Measurements from ENCODE around the gene KAT5. TPM values are rescaled to one million over a fixed set of nuclear protein-coding genes. Genes with fewer than 3 reads are reported as not detected.
"Not testable (repeated sequence)": the region's sequence is repeated elsewhere in the genome, so short reads cannot be mapped to it uniquely, and the experiment has no call there.

The KAT5 gene
- total RNA-seq, 1 donor from 2014 or later = 72.3 TPM

GRCh38 chr11:65742353-65742752, 30.3 kb downstream of the KAT5 start:
- H3K27ac Mint-ChIP-seq = no peak overlapping the region
- no peak for DNase-seq
- H3K4me3 Mint-ChIP-seq = no peak overlapping the region
- H3K9me3 Mint-ChIP-seq = no peaks in the 10 kb centered on the region
- no peaks in the 10 kb centered on the region for H3K36me3 Mint-ChIP-seq (ENCODE audit: low read depth)
- intact Hi-C loops (cut with micrococcal nuclease) = no loop called here
- H3K4me1 Mint-ChIP-seq = no peaks in the 10 kb centered on the region
- peaks cover 21% of the 10 kb centered on the region for H3K27me3 Mint-ChIP-seq

- intact Hi-C loops (cut with micrococcal nuclease) = no loop called here
- DNase-seq = no peak
- peaks cover 17% of the 10 kb centered on the region for H3K27me3 Mint-ChIP-seq
- no peaks in the 10 kb centered on the region for H3K4me1 Mint-ChIP-seq
- H3K36me3 Mint-ChIP-seq (ENCODE audit: low read depth) = no peaks in the 10 kb centered on the region
- no peaks in the 10 kb centered on the region for H3K9me3 Mint-ChIP-seq
- H3K27ac Mint-ChIP-seq = no peak overlapping the region
- no peak overlapping the region for H3K4me3 Mint-ChIP-seq
Measured at GRCh38 chr11:65743681-65744025, 31.6 kb downstream of the KAT5 start.

DNA sequence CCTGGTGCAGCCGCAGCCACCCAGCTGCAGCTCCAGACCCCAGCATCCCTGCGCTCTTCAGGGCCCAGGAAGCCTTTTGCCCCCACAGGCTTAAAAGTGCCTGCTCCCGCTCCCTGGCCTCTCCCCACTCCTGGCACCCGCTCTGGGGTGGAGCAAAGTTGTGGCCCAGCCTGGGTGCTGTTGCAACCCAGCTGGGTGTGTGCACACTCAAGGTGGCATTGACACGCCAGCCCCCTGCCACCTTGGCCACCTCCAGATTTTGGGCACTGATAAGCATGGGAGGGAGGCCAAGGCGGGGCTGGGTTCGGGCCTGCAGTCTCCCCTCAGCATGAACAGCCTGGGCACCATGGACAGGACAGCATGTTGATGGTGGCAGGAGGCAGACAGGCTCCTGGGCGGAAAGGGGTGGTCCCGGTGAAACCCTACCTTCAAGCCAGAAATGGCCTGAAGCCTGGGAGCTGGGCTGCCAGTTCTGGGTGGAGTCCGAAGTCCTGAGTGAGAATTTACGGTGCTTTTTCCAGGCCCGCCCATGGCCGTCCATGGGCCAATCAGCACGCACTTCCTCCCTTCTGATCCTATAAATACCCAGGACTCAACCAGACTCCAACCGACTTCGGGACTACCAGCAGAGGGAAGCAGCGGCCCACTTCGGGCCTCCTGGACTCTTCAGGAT, 32.1 kb downstream of the KAT5 start:
- Mint-ChIP-seq H3K27ac (no peak overlapping the region), H3K36me3 (ENCODE audit: low read depth) (no peaks in the 10 kb centered on the region), H3K4me1 (no peaks in the 10 kb centered on the region), H3K27me3 (peaks cover 22% of the 10 kb centered on the region), H3K9me3 (no peaks in the 10 kb centered on the region), H3K4me3 (no peak overlapping the region)
- DNase-seq = no peak
- intact Hi-C loops (cut with micrococcal nuclease) = no loop called here

GRCh38 chr11:65744699-65745042, 32.6 kb downstream of the KAT5 start:
- Mint-ChIP-seq H3K4me1 (no peaks in the 10 kb centered on the region), H3K36me3 (ENCODE audit: low read depth) (no peaks in the 10 kb centered on the region), H3K27me3 (peaks cover 26% of the 10 kb centered on the region), H3K27ac (no peak overlapping the region), H3K9me3 (no peaks in the 10 kb centered on the region), H3K4me3 (no peak overlapping the region)
- intact Hi-C loops (cut with micrococcal nuclease) = no loop called here
- DNase-seq = no peak

DNA sequence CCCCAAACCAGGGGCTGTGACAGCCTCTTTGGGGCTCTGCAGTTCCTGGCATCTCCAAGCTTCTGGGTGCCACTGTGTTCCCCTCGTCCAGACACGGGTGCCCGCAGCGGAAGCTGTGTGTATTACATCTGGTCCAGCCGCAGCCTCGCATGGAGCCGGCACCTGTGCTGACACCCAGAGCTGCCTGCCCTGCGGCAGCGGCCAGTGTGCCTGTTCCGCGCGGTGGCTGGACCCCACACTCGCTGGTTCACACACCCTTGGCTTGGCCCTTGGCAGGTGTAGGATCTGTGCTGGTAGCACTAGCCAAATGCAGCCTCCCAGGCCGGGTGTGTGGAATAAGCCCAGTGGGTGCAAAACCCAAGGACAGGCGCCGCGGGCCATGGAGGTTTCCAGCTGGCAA, 33.0 kb downstream of the KAT5 start:
- Mint-ChIP-seq H3K27me3 (peaks cover 30% of the 10 kb centered on the region), H3K9me3 (no peaks in the 10 kb centered on the region), H3K27ac (no peak overlapping the region), H3K4me1 (no peaks in the 10 kb centered on the region), H3K36me3 (ENCODE audit: low read depth) (no peaks in the 10 kb centered on the region), H3K4me3 (no peak overlapping the region)
- intact Hi-C loops (cut with micrococcal nuclease) = no loop called here
- no peak for DNase-seq

DNA sequence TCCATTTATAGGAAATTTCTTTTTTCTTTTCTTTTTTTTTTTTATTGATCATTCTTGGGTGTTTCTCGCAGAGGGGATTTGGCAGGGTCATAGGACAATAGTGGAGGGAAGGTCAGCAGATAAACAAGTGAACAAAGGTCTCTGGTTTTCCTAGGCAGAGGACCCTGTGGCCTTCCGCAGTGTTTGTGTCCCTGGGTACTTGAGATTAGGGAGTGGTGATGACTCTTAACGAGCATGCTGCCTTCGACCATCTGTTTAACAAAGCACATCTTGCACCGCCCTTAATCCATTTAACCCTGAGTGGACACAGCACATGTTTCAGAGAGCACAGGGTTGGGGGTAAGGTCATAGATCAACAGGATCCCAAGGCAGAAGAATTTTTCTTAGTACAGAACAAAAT, 50.1 kb downstream of the KAT5 start:
- H3K4me1 Mint-ChIP-seq; DNase-seq; H3K9me3 Mint-ChIP-seq; H3K4me3 Mint-ChIP-seq; H3K36me3 Mint-ChIP-seq (ENCODE audit: low read depth); H3K27ac Mint-ChIP-seq; intact Hi-C loops (cut with micrococcal nuclease): not testable (repeated sequence)
- H3K27me3 Mint-ChIP-seq = peaks cover 18% of the 10 kb centered on the region

DNA sequence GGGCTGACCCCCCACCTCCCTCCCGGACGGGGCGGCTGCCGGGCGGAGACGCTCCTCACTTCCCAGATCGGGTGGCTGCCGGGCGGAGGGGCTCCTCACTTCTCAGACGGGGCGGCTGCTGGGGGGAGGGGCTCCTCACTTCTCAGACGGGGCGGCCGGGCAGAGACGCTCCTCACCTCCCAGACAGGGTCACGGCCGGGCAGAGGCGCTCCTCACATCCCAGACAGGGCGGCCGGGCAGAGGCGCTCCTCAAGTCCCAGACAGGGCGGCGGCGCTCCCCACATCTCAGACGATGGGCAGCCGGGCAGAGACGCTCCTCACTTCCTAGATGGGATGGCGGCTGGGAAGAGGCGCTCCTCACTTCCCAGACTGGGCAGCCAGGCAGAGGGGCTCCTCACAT, 50.8 kb downstream of the KAT5 start:
- H3K36me3 Mint-ChIP-seq (ENCODE audit: low read depth); H3K27ac Mint-ChIP-seq; H3K9me3 Mint-ChIP-seq; H3K4me1 Mint-ChIP-seq; H3K4me3 Mint-ChIP-seq; intact Hi-C loops (cut with micrococcal nuclease); DNase-seq: not testable (repeated sequence)
- H3K27me3 Mint-ChIP-seq = peaks cover 16% of the 10 kb centered on the region

DNA sequence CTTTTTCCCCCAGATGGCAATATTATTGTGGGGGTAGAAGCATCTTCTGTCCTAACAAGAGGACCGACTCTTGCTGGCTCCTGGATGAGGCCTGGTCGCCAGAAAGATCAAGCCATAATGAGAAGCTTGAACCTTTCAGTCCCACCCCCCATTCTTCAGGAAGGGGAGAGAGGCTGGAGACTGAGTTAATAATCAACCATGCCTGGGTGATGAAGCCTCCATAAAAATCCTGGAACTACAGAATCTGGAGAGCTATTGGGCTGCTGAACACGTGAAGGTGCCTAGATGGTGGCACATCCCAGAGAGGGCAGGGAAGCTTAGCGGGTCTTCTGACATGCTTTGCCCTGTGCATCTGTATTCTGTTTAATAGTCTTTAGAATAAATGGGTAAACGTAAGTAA, 52.4 kb downstream of the KAT5 start:
- H3K27ac Mint-ChIP-seq = no peak overlapping the region
- no peak overlapping the region for H3K4me3 Mint-ChIP-seq
- H3K27me3 Mint-ChIP-seq = peaks cover 13% of the 10 kb centered on the region
- intact Hi-C loops (cut with micrococcal nuclease) = no loop called here
- no peaks in the 10 kb centered on the region for H3K36me3 Mint-ChIP-seq (ENCODE audit: low read depth)
- no peak for DNase-seq
- no peaks in the 10 kb centered on the region for H3K4me1 Mint-ChIP-seq
- no peaks in the 10 kb centered on the region for H3K9me3 Mint-ChIP-seq

GRCh38 chr11:65766535-65766934, 54.5 kb downstream of the KAT5 start:
- no peak overlapping the region for H3K4me3 Mint-ChIP-seq
- H3K36me3 Mint-ChIP-seq (ENCODE audit: low read depth) = no peaks in the 10 kb centered on the region
- H3K9me3 Mint-ChIP-seq = no peaks in the 10 kb centered on the region
- peaks cover 2% of the 10 kb centered on the region for H3K27me3 Mint-ChIP-seq
- intact Hi-C loops (cut with micrococcal nuclease) = no loop called here
- peaks cover 3% of the 10 kb centered on the region for H3K4me1 Mint-ChIP-seq
- no peak for DNase-seq
- H3K27ac Mint-ChIP-seq = no peak overlapping the region

DNA sequence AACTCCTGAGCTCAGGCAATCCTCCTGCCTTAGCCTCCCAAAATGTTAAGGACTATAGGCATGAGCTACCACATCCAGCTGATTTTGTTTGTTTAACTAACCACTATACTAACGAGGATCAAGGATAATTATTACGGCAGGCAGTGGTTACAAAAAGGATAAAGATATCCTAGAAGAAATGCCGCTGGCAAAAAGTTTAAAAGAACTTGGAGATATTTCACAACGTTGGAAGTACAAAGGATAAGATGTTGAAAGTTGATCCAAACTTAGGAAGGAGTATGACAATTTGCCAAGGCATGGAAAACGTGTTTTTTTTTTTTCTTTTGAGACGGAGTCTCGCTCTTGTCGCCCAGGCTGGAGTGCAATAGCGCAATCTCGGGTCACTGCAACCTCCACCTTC, 55.4 kb downstream of the KAT5 start:
- Mint-ChIP-seq H3K27ac (no peak overlapping the region), H3K27me3 (no peaks in the 10 kb centered on the region), H3K4me1 (peaks cover 3% of the 10 kb centered on the region), H3K4me3 (no peak overlapping the region), H3K9me3 (no peaks in the 10 kb centered on the region), H3K36me3 (ENCODE audit: low read depth) (no peaks in the 10 kb centered on the region)
- no peak for DNase-seq
- intact Hi-C loops (cut with micrococcal nuclease) = no loop called here

- H3K27me3 Mint-ChIP-seq; DNase-seq; intact Hi-C loops (cut with micrococcal nuclease); H3K27ac Mint-ChIP-seq; H3K36me3 Mint-ChIP-seq (ENCODE audit: low read depth); H3K4me3 Mint-ChIP-seq; H3K9me3 Mint-ChIP-seq; H3K4me1 Mint-ChIP-seq: not testable (repeated sequence)
Measured at GRCh38 chr11:65767806-65768205, 55.8 kb downstream of the KAT5 start.

Other genes with a start within 250 kb of the KAT5 start
- gene MALAT1, start 213.2 kb upstream of the KAT5 start, total RNA-seq = 5,198 and 5,435 TPM in 2 replicates
- 94.2 and 95.8 TPM in 2 replicates for gene SCYL1, start 187.2 kb upstream of the KAT5 start, total RNA-seq
- 94.9 and 96.9 TPM in 2 replicates for gene LTBP3, start 153.9 kb upstream of the KAT5 start, total RNA-seq
- gene ZNRD2, start 141.8 kb upstream of the KAT5 start, total RNA-seq = 83.3 and 83.4 TPM in 2 replicates
- gene FAM89B, start 139.7 kb upstream of the KAT5 start, total RNA-seq = 39.1 and 42.4 TPM in 2 replicates
- 167 and 173 TPM in 2 replicates for gene EHBP1L1, start 136.2 kb upstream of the KAT5 start, total RNA-seq
- gene KCNK7, start 116.5 kb upstream of the KAT5 start, total RNA-seq = 0.69 and 1.3 TPM in 2 replicates
- gene MAP3K11, start 98.0 kb upstream of the KAT5 start, total RNA-seq = 89.1 and 90.7 TPM in 2 replicates
- gene PCNX3, start 96.5 kb upstream of the KAT5 start, total RNA-seq = 52.0 and 55.1 TPM in 2 replicates
- gene SIPA1, start 74.2 kb upstream of the KAT5 start, total RNA-seq = 118 and 125 TPM in 2 replicates
- gene RELA, start 49.3 kb upstream of the KAT5 start, total RNA-seq = 95.7 and 98.2 TPM in 2 replicates
- gene RNASEH2C, start 8.5 kb downstream of the KAT5 start, total RNA-seq = 86.4 and 100.0 TPM in 2 replicates
- 20.1 and 21.1 TPM in 2 replicates for gene AP5B1, start 68.7 kb downstream of the KAT5 start, total RNA-seq
- 0.07 TPM in 1 of 2 replicates, not detected in the other for gene OVOL1, start 74.8 kb downstream of the KAT5 start, total RNA-seq
- 1.2 and 2.1 TPM in 2 replicates for gene SNX32, start 121.7 kb downstream of the KAT5 start, total RNA-seq
- 1,047 and 1,065 TPM in 2 replicates for gene CFL1, start 145.9 kb downstream of the KAT5 start, total RNA-seq
- 77.4 and 80.5 TPM in 2 replicates for gene MUS81, start 148.2 kb downstream of the KAT5 start, total RNA-seq
- gene EFEMP2, start 160.5 kb downstream of the KAT5 start, total RNA-seq = 8.4 and 9.1 TPM in 2 replicates
- gene CTSW, start 167.6 kb downstream of the KAT5 start, total RNA-seq = 4.9 and 7.5 TPM in 2 replicates
- gene FIBP, start 176.2 kb downstream of the KAT5 start, total RNA-seq = 91.0 and 95.7 TPM in 2 replicates
- 62.2 and 62.5 TPM in 2 replicates for gene CCDC85B, start 178.4 kb downstream of the KAT5 start, total RNA-seq
- gene FOSL1, start 188.1 kb downstream of the KAT5 start, total RNA-seq = 32.1 and 32.9 TPM in 2 replicates
- 20.9 and 21.1 TPM in 2 replicates for gene C11orf68, start 206.8 kb downstream of the KAT5 start, total RNA-seq
- 113 and 117 TPM in 2 replicates for gene DRAP1, start 207.2 kb downstream of the KAT5 start, total RNA-seq
- gene TSGA10IP, start 233.2 kb downstream of the KAT5 start, total RNA-seq = not detected in 2 replicates
- gene SART1, start 249.5 kb downstream of the KAT5 start, total RNA-seq = 99.1 and 104 TPM in 2 replicates